ENCODE results near the gene CUEDC1. TPM values are rescaled to one million over a fixed set of nuclear protein-coding genes. Genes with fewer than 3 reads are reported as not detected.
A peak's percentile ranks its signal among the peaks of the same experiment; 100 is the strongest.

The CUEDC1 gene
- total and polyA plus RNA-seq, 9 of the 15 experiments (the other 6 are each of a cell fraction or from before 2014, with no cell fraction given): 0.20 to 4.1 (median 1.6) TPM; not detected in 1

DNA sequence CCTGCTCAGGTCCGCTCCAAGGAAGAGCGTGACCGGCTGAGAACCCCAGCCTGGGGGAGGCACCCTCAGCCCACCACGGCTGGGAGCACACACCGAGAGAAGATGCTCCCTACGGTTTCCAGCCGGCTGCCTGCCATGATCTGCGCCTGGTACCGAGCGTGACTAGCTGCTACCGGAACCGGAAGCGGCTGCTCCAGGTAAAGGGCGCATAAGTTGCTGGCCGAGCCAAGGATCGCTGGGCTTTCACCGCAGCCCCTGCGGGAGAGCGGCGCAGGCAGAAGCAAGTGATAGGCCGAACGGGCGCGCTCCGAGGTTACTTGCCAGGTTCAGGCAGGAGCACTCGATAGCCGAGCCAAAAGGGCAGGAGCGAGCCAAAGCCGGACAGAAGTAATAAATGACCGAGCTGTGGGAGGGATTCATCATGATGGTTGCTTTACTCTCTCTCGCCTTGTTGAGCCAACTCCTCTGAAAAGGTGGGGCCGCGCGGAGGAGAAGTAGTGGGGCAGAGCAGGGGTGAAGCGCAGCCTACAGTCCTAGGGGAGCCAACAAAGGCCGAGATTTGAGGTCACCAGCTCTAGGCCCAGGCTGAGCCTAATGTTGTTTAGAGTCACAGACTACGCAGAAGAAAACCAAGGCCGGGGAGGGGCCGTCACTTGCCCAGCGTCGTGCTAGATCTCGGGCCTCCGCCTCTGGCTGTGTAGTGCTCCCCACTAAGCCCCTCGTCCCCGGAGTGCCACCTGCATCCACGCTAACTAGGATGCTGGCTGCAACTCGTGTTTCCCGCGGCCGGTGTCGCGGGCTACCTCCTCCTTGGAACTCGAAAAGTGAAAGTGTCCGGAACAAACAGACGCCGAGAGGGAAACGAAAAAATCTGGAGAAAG lies 105.1 kb downstream of the CUEDC1 start, which contains the start of gene MRPS23 (continued):
- no peak for TF ChIP-seq MGA (IDR thresholded peaks at IDR 0.05)
- 0 out of 2 replicates have a peak, but pooled peaks have one; percentile 31 for TF ChIP-seq NCOA1 (IDR thresholded peaks at IDR 0.05; ENCODE audit: low read depth)
- TF ChIP-seq YBX1 (IDR thresholded peaks at IDR 0.05): no peak
- 0 out of 2 replicates have a peak, but pooled peaks have one; percentile 30 for TF ChIP-seq HMBOX1 (IDR thresholded peaks at IDR 0.05)
- TF ChIP-seq NR3C1 (CRISPR knock-in tag; IDR thresholded peaks at IDR 0.05): no peak
- TF ChIP-seq ETV1 (tag; conservative IDR thresholded peaks at IDR 0.05; ENCODE audit: low read depth): peak; percentile 90
- peak; percentile 59; the same call in 1 of the 2 replicates for TF ChIP-seq ZBTB33 (CRISPR knock-in tag; IDR thresholded peaks at IDR 0.05)
- no peak for TF ChIP-seq ZNF707 (CRISPR knock-in tag; conservative IDR thresholded peaks at IDR 0.05)
- no peak for TF ChIP-seq MCM7 (IDR thresholded peaks at IDR 0.05)
- peak; percentile 92 for TF ChIP-seq NR2C1 (IDR thresholded peaks at IDR 0.05)
- TF ChIP-seq NR2C1 (tag; IDR thresholded peaks at IDR 0.05): peak; percentile 95
- no peak for TF ChIP-seq ZNF830 (CRISPR knock-in tag; IDR thresholded peaks at IDR 0.05)
